Central memory CD4-positive, alpha-beta T cell (primary cell): ENCODE data around the gene FAM13A.

Source experiments
- DNase-seq: peaks from one replicate; pipeline ENCODE4 v3.0.0; 2022

The FAM13A gene

GRCh38 chr4:88761861-88762523, 295.0 kb downstream of the FAM13A start:
- no peak for DNase-seq

DNA sequence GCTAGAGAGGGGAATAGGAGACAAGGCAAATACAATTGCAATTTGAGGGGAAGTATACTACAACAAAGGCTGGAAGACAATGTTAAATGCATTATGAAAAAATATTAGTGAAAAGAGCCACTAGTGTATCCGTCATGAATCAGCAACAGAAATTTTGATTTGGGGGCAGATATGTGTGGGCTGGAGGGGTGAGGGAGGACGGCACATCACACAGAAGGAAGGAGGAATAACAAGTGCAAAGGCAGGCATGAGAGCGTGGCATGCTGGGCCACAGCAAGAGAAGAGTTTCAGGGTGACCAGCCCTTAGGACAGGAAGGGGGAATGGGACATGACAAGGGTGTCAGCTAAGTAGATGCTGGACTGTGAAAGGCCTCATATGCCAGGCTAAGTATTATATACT, 295.6 kb downstream of the FAM13A start:
- no peak for DNase-seq

DNA sequence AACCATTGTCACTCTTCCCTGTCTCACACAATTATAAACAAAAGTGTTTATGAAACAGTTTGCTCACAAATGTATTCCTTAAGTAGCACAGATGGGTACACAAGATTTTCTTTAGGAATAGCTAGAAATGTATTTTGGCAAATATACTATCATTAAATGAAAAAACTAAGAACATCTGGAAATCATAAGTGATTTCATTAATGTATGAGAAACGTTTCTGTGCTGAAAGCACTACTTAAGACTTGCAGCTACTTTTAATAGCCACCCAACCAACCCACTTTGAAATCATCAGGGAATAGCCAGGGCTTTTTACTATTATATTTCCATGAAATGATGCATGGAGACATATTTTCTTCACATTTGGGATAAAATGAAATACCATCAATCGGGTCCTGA, 297.1 kb downstream of the FAM13A start:
- DNase-seq, result no peak

DNA sequence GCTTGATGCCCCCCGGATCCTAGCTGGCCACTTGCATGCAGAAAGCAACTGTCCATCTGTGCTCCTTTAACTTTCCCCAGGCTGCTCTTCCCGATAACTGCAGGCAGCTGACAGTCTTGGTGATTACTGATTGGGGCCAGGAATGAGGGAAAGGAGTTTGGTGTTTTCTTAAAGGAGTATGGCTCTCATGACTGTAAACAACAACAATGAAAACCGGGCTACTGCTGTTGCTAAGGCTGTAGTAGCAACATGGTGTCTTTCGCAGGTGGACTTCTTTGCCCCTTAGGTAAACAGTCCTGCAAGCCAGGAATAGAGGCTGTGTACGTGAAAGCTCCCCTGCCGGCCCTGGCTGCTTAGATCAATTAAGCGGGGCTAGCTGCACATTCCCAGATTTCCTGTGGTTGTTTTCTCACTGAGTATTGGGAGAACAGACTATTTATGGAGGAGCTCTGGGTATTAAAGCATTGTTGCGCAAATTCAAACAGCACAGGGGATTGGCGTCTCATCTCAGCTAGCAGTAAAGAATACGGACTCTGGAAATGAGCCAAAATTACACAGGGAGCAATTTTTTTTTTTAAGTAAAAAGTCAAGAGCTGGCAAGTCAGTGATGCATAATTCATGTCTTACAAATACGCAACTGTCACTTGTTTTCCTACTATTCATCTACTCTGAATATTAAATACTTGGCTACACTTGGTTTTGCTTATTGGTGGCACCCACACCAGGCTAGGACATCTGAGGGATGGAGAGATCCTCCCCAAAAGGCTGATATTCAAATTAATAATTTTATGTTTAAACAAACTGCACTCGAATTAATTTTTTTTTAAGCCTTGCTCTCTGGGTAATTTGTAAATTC, 297.7 kb downstream of the FAM13A start:
- DNase-seq, result no peak

DNA sequence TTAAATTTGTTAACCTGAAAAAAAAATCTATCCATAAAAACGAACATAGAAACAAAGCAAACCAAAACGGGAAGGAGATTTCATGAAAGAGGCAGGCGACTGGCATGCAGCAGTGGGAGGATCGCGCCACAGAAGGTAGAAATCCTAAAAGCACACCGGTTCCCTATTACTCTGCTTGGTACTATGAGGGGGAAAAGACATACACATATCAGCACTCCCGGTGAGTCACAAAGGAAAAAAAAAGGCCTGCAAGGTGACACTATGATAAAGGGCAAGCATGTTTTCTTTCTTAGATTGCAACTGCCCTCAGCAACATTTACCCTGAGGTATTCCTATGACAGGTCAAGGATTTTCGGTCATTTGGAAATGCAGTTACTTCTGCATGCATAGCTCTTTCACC, 298.7 kb downstream of the FAM13A start:
- DNase-seq, result no peak

- DNase-seq, result no peak
Measured at GRCh38 chr4:88757776-88758175, 299.2 kb downstream of the FAM13A start.

DNA sequence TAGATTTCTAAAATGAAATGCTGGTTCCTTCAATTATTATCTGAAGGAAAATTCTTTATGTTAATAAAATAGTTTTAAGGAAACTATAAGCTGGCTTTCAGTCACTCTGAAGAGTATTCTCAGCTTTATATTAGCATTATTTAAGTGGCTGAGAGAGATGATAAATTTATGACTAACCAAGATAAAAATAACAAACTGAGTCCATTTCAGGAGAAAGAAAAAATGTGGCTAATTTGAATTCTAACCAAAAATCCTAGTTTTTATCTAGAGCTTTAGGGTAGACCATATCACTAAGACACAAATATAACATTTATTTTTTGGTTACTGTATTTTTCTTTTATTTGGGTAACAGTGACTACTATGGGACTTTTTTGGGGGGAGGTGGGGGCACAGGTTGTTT, 299.9 kb downstream of the FAM13A start:
- no peak for DNase-seq

DNA sequence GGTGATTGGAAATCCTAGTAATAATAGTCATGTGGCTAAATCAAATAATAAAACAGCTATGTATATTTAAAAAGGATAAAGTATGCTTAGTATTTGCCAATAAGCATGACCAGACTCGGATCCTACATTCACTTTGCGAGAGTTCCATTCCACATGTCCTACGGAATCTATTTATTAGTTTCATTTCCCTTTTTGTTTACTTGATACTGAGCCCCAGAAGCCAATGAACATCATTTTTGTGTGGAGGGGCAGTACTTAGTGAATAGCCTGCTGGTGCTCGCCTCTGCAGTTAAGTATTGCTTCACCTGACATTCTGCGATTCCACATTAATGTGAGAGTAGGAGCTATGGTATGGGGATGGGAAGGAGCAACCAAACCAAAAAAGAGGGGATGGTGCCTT, 300.8 kb downstream of the FAM13A start:
- DNase-seq, result no peak

- DNase-seq, result no peak
Measured at GRCh38 chr4:88755454-88755853, 301.5 kb downstream of the FAM13A start.

DNA sequence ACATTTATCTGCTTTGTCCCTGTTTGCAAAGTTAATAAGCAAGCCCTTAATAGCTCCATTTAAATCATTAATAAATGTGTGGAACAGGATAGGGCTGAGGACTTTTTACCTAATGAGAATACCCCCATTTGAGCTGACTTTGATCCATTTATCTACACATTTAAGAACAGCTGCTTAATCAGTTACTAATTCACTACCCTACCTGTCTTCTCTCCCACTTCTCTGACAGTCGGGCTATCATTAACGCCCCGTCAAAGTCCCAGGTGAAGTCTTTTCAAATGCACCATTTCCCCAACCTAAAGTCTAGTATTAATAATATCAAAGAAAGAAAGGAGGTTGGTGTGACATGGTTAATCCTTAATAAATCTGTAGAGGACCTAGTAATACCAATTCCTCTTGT, 302.2 kb downstream of the FAM13A start:
- DNase-seq, result no peak

- no peak for DNase-seq
Measured at GRCh38 chr4:88753658-88754571, 303.1 kb downstream of the FAM13A start.

- no peak for DNase-seq
Measured at GRCh38 chr4:88752754-88753153, 304.2 kb downstream of the FAM13A start.

GRCh38 chr4:88752076-88752463, 304.9 kb downstream of the FAM13A start:
- DNase-seq, result no peak

- no peak for DNase-seq
Measured at GRCh38 chr4:88751258-88752075, 305.5 kb downstream of the FAM13A start.

DNA sequence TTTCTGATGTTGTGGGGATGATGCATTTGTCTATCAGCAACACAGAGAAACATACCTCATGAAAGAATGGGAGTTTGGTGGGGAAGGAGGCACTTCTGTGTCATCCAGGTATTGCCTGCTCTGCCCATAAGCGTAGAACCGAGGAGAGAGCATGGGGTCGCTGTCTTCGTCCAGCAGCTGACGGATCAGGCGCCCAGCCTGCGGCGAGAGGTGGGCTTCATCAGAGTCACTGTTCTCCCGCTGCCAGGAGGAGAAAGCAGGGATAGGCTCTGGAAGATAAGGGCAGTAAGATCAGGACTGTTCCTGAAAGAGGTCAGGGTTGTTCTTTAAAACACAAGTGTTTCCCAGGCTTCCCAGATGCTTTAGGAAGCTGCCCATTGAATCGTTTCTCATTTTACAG, 306.6 kb downstream of the FAM13A start:
- DNase-seq, result no peak

GRCh38 chr4:88747351-88747750, 309.6 kb downstream of the FAM13A start:
- no peak for DNase-seq

- no peak for DNase-seq
Measured at GRCh38 chr4:88746206-88746605, 310.8 kb downstream of the FAM13A start.

DNA sequence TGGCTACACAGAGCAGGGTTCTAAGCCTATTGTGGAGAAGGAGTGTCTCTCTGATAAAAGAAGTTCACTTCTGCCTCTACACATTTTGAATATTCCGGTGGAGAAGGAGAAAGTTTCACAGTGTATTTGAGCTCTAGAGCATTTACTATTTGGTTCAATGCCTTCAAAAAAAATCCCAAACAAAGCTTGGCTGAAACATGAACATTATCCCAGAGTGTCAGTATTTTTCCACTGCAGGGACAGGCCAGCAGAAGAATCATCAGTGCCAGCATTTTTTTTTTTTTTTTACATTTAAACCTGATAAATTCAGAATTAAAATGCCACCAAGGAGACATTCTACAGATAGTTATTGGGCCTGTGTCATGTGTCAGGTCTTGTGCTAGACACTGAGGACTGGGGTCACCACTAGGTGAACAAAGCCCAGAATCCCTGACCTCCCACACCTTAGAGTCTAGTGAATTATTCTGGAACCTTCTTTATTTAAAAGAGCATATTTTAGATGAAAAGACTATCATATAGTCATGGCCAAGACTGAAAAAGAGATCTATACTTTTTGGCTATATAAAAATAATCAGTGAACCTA, 311.3 kb downstream of the FAM13A start:
- no peak for DNase-seq

DNA sequence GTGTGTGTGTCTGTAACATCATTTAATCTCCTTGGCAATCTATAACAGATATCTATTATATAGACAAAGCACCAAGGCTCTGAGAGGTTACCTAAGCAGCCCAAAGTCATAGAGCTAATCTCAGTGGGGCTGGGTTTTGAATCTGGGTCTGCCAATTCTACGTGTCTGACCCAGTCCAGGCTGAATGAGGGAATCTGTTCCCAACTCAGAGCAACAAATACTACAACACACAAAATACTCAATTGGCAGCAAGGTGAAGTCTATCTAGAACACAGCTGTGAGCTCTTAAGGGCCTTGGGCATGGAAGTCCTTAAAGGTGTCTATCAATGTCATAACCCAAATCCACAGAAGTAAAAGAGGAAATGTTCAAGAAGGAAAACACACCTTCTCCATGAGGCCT, 311.8 kb downstream of the FAM13A start:
- no peak for DNase-seq

GRCh38 chr4:88744609-88745008, 312.4 kb downstream of the FAM13A start:
- no peak for DNase-seq

- no peak for DNase-seq
Measured at GRCh38 chr4:88743696-88744095, 313.3 kb downstream of the FAM13A start.

- DNase-seq, result no peak
Measured at GRCh38 chr4:88742561-88742960, 314.4 kb downstream of the FAM13A start.
